Measurements from ENCODE around the gene DPF3. TPM values are rescaled to one million over a fixed set of nuclear protein-coding genes. Genes with fewer than 3 reads are reported as not detected.

The DPF3 gene
- total RNA-seq, 5 donors from 2014 or later (not counting 1 experiment from before 2014, with no cell fraction given) = 0.33 to 0.86 (median 0.54) TPM

- Mint-ChIP-seq H3K27me3 (no peaks in the 10 kb centered on the region), H3K4me1 (peaks cover 23 to 34% (median 30%) of the 10 kb centered on the region in 3 donors), H3K36me3 (no peaks in the 10 kb centered on the region), H3K27ac (no peak overlapping the region), H3K4me3 (no peak overlapping the region), H3K9me3 (no peaks in the 10 kb centered on the region)
- Histone ChIP-seq H3K27me3 (replicated peaks in 1 of 2; ENCODE audit: control insufficient read depth in 2 of 2, extremely low read depth in 1 of 2, insufficient read depth in 2 of 2, low read length in 1 of 2) (peaks cover 0 to 4% of the 10 kb centered on the region in 2 experiments), H3K9me3 (no peaks in the 10 kb centered on the region), H3K4me1 (ENCODE audit: control insufficient read depth in 1 of 2, extremely low read depth in 1 of 2, insufficient read depth in 2 of 2, low read length in 2 of 2) (peaks cover 6 to 23% of the 10 kb centered on the region in 2 experiments), H3K4me3 (ENCODE audit: control insufficient read depth in 1 of 2, extremely low read depth in 1 of 2, low read length in 1 of 2) (no peak overlapping the region), H3K27ac (ENCODE audit: low read length) (no peak overlapping the region), H3K36me3 (ENCODE audit: control insufficient read depth in 2 of 2, extremely low read depth in 1 of 2, insufficient read depth in 1 of 2, low read length in 1 of 2) (peaks cover 0 to 3% of the 10 kb centered on the region in 2 donors)
- 98% methylated on average over 23 of the region's 43 CpGs for WGBS (ENCODE audit: insufficient coverage)
- ATAC-seq (replicated peaks in 1 of 4) = no peak
- POLR2A ChIA-PET = no interaction called here
- CTCF ChIA-PET = no interaction called here
- DNase-seq = no peak
Measured at GRCh38 chr14:72929316-72930080, 35.6 kb upstream of the DPF3 start.

- Mint-ChIP-seq H3K36me3 (no peaks in the 10 kb centered on the region), H3K4me1 (peaks cover 22 to 33% (median 29%) of the 10 kb centered on the region in 3 donors), H3K9me3 (no peaks in the 10 kb centered on the region), H3K27me3 (no peaks in the 10 kb centered on the region), H3K27ac (no peak overlapping the region), H3K4me3 (no peak overlapping the region)
- Histone ChIP-seq H3K4me1 (ENCODE audit: control insufficient read depth in 1 of 2, extremely low read depth in 1 of 2, insufficient read depth in 2 of 2, low read length in 2 of 2) (peaks cover 6 to 23% of the 10 kb centered on the region in 2 experiments), H3K27ac (ENCODE audit: low read length) (no peak overlapping the region), H3K9me3 (no peaks in the 10 kb centered on the region), H3K4me3 (ENCODE audit: control insufficient read depth in 1 of 2, extremely low read depth in 1 of 2, low read length in 1 of 2) (no peak overlapping the region), H3K27me3 (replicated peaks in 1 of 2; ENCODE audit: control insufficient read depth in 2 of 2, extremely low read depth in 1 of 2, insufficient read depth in 2 of 2, low read length in 1 of 2) (peaks cover 0 to 6% of the 10 kb centered on the region in 2 experiments), H3K36me3 (ENCODE audit: control insufficient read depth in 2 of 2, extremely low read depth in 1 of 2, insufficient read depth in 1 of 2, low read length in 1 of 2) (peaks cover 0 to 3% of the 10 kb centered on the region in 2 donors)
- DNase-seq (no peak), ATAC-seq (replicated peaks in 1 of 4) (no peak)
- CTCF ChIA-PET = no interaction called here
- 98% methylated on average over 17 of the region's 21 CpGs for WGBS (ENCODE audit: insufficient coverage)
- POLR2A ChIA-PET = no interaction called here
Measured at GRCh38 chr14:72928872-72929271, 35.0 kb upstream of the DPF3 start.

- Mint-ChIP-seq H3K4me3 (peak within 1 kb of the TSS; percentile 93 to 95 (median 94)), H3K27me3 (no peaks in the 10 kb centered on the region), H3K4me1 (peaks cover 17 to 26% (median 20%) of the 10 kb centered on the region in 3 donors), H3K9me3 (no peaks in the 10 kb centered on the region), H3K36me3 (no peaks in the 10 kb centered on the region), H3K27ac (peak within 1 kb of the TSS; percentile 87 to 94)
- Histone ChIP-seq H3K9me3 (no peaks in the 10 kb centered on the region), H3K4me1 (ENCODE audit: control insufficient read depth in 1 of 2, extremely low read depth in 1 of 2, insufficient read depth in 2 of 2, low read length in 2 of 2) (peaks cover 6 to 23% of the 10 kb centered on the region in 2 experiments), H3K27me3 (replicated peaks in 1 of 2; ENCODE audit: control insufficient read depth in 2 of 2, extremely low read depth in 1 of 2, insufficient read depth in 2 of 2, low read length in 1 of 2) (peaks cover 0 to 9% of the 10 kb centered on the region in 2 experiments), H3K36me3 (ENCODE audit: control insufficient read depth in 2 of 2, extremely low read depth in 1 of 2, insufficient read depth in 1 of 2, low read length in 1 of 2) (peaks cover 0 to 3% of the 10 kb centered on the region in 2 donors), H3K4me3 (ENCODE audit: control insufficient read depth in 1 of 2, extremely low read depth in 1 of 2, low read length in 1 of 2) (peak within 1 kb of the TSS; percentile 78 to 86), H3K27ac (ENCODE audit: low read length) (peak within 1 kb of the TSS; percentile 51)
- under 1% methylated on average over 56 of the region's 59 CpGs for WGBS (ENCODE audit: insufficient coverage)
- POLR2A ChIA-PET = interaction anchor here in 1 of 2 donors (0.6 kb wide), 1 partner anchor 32 kb away, joined by 3 read pairs; the partner anchor contains the start of gene DPF3
- DNase-seq (peak; percentile 81 to 97 (median 92)), ATAC-seq (replicated peaks in 1 of 4) (peak; percentile 94 to 97 (median 96))
- CTCF ChIA-PET = interaction anchor here in 1 of 2 donors (0.8 kb wide), 1 partner anchor 22 kb away, joined by 6 read pairs; no protein-coding TSS in a partner anchor
Measured at GRCh38 chr14:72926292-72927028, 32.6 kb upstream of the DPF3 start, which contains the start of gene DCAF4. TSS of gene DCAF4 (plus strand) at chr14:72926464. CDS start at chr14:72937979, 11,515 bp downstream.

- H3K9me3 Mint-ChIP-seq = no peaks in the 10 kb centered on the region
- no peaks in the 10 kb centered on the region for H3K36me3 Mint-ChIP-seq
- H3K36me3 ChIP-seq (ENCODE audit: control insufficient read depth in 2 of 2, extremely low read depth in 1 of 2, insufficient read depth in 1 of 2, low read length in 1 of 2) = peaks cover 0 to 3% of the 10 kb centered on the region in 2 donors
- DNase-seq = no peak
- H3K4me1 Mint-ChIP-seq = peaks cover 17 to 22% (median 17%) of the 10 kb centered on the region in 3 donors
- peak overlapping the region; percentile 87 to 94 for H3K27ac Mint-ChIP-seq
- peak overlapping the region; percentile 64 to 86 for H3K4me3 ChIP-seq (ENCODE audit: control insufficient read depth in 1 of 2, extremely low read depth in 1 of 2, low read length in 1 of 2)
- H3K27me3 Mint-ChIP-seq = peaks cover 0 to 4% of the 10 kb centered on the region in 2 donors
- H3K4me1 ChIP-seq (ENCODE audit: control insufficient read depth in 1 of 2, extremely low read depth in 1 of 2, insufficient read depth in 2 of 2, low read length in 2 of 2) = peaks cover 6 to 23% of the 10 kb centered on the region in 2 experiments
- ChIA-PET POLR2A (interaction anchor here in 1 of 2 donors (0.6 kb wide), 1 partner anchor 32 kb away, joined by 3 read pairs; the partner anchor contains the start of gene DPF3), CTCF (interaction anchor here (0.5 to 0.8 kb wide), 2 partner anchors 15 to 22 kb away, joined by 6 to 8 read pairs; no protein-coding TSS in a partner anchor)
- peak in 1 of 4 experiments; percentile 27 for ATAC-seq (replicated peaks in 1 of 4)
- no peak overlapping the region for H3K27ac ChIP-seq (ENCODE audit: low read length)
- WGBS (ENCODE audit: insufficient coverage) = under 1% methylated on average over 21 of the region's 33 CpGs
- H3K27me3 ChIP-seq (replicated peaks in 1 of 2; ENCODE audit: control insufficient read depth in 2 of 2, extremely low read depth in 1 of 2, insufficient read depth in 2 of 2, low read length in 1 of 2) = peaks cover 0 to 9% of the 10 kb centered on the region in 2 experiments
- H3K4me3 Mint-ChIP-seq = peak overlapping the region; percentile 93 to 95 (median 94)
- no peaks in the 10 kb centered on the region for H3K9me3 ChIP-seq
Measured at GRCh38 chr14:72925815-72926291, 32.0 kb upstream of the DPF3 start.

GRCh38 chr14:72925171-72925759 lies 31.4 kb upstream of the DPF3 start:
- peak overlapping the region; percentile 64 to 86 for H3K4me3 ChIP-seq (ENCODE audit: control insufficient read depth in 1 of 2, extremely low read depth in 1 of 2, low read length in 1 of 2)
- H3K27ac Mint-ChIP-seq = peak overlapping the region in 1 of 2 donors; percentile 94

More at GRCh38 chr14:72925171-72925759, 31.4 kb upstream of the DPF3 start:
- Histone ChIP-seq H3K27ac (ENCODE audit: low read length) (no peak overlapping the region), H3K9me3 (no peaks in the 10 kb centered on the region), H3K36me3 (ENCODE audit: control insufficient read depth in 2 of 2, extremely low read depth in 1 of 2, insufficient read depth in 1 of 2, low read length in 1 of 2) (peaks cover 0 to 3% of the 10 kb centered on the region in 2 donors), H3K4me1 (ENCODE audit: control insufficient read depth in 1 of 2, extremely low read depth in 1 of 2, insufficient read depth in 2 of 2, low read length in 2 of 2) (peaks cover 6 to 23% of the 10 kb centered on the region in 2 experiments), H3K27me3 (replicated peaks in 1 of 2; ENCODE audit: control insufficient read depth in 2 of 2, extremely low read depth in 1 of 2, insufficient read depth in 2 of 2, low read length in 1 of 2) (peaks cover 0 to 9% of the 10 kb centered on the region in 2 experiments)
- Mint-ChIP-seq H3K36me3 (no peaks in the 10 kb centered on the region), H3K4me1 (peaks cover 15 to 22% (median 15%) of the 10 kb centered on the region in 3 donors), H3K4me3 (peak overlapping the region; percentile 93 to 95 (median 94)), H3K9me3 (no peaks in the 10 kb centered on the region), H3K27me3 (peaks cover 0 to 5% of the 10 kb centered on the region in 2 donors)
- POLR2A ChIA-PET = no interaction called here
- CTCF ChIA-PET = interaction anchor here (0.5 to 0.8 kb wide), 2 partner anchors 15 to 21 kb away, joined by 6 to 8 read pairs; no protein-coding TSS in a partner anchor
- ATAC-seq (replicated peaks in 1 of 4) (no peak), DNase-seq (no peak)
- 92% methylated on average over 20 of the region's 22 CpGs for WGBS (ENCODE audit: insufficient coverage)

Data from T-cell (primary cell).